ENCODE data around the gene ENPP6.

DNA sequence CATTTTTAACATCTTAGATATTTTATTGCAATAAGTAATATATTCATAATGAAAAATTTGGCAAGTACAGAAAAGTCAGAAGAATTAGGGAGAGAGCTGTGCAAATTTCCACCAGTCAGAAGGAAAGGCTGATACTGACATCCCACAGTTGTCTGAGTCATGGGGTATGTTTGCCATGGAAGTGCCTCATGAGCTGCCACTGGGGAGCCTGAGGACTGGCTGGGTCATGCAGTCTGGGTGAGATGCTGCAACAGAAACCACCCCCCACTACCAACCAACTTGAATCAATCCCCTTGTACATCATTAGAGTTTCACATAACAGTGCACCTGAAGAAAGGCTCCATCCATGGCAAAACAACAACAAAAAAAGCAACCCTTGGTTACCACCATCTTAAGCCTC is 45.2 kb upstream of the ENPP6 start:
- TF ChIP-seq, protein P1, sequence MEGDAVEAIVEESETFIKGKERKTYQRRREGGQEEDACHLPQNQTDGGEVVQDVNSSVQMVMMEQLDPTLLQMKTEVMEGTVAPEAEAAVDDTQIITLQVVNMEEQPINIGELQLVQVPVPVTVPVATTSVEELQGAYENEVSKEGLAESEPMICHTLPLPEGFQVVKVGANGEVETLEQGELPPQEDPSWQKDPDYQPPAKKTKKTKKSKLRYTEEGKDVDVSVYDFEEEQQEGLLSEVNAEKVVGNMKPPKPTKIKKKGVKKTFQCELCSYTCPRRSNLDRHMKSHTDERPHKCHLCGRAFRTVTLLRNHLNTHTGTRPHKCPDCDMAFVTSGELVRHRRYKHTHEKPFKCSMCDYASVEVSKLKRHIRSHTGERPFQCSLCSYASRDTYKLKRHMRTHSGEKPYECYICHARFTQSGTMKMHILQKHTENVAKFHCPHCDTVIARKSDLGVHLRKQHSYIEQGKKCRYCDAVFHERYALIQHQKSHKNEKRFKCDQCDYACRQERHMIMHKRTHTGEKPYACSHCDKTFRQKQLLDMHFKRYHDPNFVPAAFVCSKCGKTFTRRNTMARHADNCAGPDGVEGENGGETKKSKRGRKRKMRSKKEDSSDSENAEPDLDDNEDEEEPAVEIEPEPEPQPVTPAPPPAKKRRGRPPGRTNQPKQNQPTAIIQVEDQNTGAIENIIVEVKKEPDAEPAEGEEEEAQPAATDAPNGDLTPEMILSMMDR (conservative IDR thresholded peaks at IDR 0.05; ENCODE audit: low read length): no peak
- no peak for TF ChIP-seq EZH2phosphoT487 (IDR thresholded peaks at IDR 0.05; ENCODE audit: borderline replicate concordance, low read depth, low read length)

Data from OCI-LY7 (cell line).